GM18870 (cell line): ENCODE measurements around the gene CCDC183.
"Not testable (repeated sequence)": the region's sequence is repeated elsewhere in the genome, so short reads cannot be mapped to it uniquely, and the experiment has no call there.

Experiments used
- ATAC-seq: cut with Tn5 transposase; IDR thresholded peaks from one replicate; pipeline ENCODE4 v1.9.1; 2021; ENCODE audit warnings: moderate library complexity; ENCODE audit not compliant: unreplicated experiment

Gene CCDC183

DNA sequence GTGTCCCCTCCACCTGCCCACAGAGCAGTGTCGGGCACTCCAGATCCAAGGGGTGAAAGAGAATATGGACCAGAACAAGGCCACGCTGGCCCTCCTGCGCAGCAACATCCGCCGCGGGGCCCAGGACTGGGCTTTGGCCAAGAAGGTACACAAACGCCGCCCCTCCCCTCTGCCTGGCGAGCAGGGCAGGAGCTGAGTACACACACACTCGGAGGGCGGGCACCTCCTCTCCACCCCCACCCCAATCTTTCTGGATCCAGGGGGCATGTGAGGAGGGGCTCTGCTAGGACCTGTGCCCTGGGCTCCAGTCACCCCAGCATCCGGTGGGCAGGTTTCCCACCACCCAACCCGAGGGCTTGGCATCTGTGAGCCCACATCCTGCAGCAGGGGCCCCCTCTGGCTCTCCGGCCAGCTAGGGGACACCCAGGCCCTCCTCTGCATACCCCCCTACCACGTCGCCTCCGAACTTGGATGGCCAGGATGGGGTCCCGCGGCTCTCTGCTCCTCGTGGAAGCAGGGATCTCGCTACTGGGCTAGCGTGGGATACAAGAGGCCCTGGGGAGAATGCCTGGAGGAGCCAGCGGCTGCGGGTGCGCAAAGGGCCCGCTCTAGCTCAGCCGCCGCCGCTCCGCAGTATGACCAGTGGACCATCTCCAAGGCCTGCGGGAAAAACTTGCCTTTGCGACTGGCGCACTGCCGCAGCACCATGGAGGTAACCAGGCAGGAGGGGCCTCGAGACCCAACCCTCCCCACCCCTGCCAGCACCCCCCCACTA lies 3.1 kb downstream of the CCDC183 start:
- ATAC-seq: no peak

DNA sequence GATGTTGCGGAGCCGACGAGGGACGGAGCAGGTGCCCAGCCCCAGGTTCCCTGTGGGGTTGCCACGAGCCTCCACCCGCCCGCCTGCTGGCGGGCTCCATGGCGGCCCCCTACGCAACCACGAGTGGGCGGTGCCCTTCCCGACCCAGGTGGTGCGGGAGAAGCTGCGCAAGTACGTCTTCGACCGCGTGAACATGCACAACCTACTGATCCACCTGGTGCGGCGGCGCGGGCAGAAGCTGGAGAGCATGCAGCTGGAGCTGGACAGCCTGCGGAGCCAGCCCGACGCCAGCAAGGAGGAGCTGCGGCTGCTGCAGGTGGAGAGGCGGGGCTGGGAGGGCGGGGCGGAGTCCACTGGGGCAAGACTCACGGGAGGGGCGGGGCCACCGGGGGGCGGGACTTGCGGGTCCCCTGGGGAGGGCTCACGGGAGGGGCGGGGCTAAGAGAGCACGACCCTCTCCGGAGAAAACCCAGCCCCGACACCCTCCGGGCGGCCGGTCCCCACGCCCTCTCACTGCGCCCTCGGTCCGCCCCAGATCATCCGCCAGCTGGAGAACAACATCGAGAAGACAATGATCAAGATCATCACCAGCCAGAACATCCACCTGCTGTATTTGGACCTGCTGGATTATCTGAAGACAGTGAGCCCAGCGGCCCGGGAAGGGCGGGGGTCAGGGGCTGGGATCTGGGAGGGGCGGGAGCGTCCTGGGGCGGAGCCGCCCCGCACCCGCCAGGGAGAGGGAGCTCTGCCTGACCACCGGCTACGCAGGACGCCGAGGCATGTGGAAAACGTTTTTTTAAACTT lies 3.9 kb downstream of the CCDC183 start:
- no peak for ATAC-seq

DNA sequence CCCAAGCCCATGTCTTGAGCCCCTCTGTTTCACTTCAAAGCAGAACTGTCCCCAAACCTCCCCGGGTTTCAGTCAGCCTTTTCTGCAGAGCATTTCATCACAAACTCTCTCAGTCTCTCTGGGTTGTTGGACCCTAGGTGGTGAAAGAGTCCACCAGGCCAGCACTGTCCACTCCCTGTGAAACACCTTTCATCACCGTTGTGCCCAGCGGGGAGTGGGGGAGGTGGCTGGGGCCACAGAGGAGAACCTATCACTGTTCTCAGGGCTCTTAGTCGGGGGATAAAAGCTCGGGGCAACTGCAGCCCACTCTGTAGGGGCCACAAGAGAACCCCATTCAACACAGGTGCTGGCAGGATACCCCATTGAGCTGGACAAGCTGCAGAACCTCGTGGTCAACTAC lies 6.2 kb downstream of the CCDC183 start:
- ATAC-seq: no peak

DNA sequence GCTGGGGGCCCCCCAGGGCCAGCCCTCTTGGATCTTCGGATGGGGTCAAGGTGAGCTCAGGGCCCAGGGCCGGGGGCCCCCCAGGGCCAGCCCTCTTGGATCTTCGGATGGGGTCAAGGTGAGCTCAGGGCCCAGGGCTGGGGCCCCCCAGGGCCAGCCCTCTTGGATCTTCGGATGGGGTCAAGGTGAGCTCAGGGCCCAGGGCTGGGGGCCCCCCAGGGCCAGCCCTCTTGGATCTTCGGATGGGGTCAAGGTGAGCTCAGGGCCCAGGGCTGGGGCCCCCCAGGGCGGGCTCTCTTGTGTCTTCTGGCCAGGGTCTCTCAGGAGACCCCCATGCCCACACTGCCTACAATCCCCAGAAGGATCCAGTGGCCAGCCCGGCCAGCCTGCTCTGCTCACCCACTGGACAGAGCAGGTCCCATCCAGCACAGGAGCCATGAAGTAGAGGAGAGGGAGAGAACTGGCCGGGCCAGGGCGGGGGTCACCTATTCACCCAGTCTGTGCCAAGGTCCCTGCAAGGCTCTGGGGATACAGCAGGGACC lies 6.9 kb downstream of the CCDC183 start:
- not testable (repeated sequence) for ATAC-seq

DNA sequence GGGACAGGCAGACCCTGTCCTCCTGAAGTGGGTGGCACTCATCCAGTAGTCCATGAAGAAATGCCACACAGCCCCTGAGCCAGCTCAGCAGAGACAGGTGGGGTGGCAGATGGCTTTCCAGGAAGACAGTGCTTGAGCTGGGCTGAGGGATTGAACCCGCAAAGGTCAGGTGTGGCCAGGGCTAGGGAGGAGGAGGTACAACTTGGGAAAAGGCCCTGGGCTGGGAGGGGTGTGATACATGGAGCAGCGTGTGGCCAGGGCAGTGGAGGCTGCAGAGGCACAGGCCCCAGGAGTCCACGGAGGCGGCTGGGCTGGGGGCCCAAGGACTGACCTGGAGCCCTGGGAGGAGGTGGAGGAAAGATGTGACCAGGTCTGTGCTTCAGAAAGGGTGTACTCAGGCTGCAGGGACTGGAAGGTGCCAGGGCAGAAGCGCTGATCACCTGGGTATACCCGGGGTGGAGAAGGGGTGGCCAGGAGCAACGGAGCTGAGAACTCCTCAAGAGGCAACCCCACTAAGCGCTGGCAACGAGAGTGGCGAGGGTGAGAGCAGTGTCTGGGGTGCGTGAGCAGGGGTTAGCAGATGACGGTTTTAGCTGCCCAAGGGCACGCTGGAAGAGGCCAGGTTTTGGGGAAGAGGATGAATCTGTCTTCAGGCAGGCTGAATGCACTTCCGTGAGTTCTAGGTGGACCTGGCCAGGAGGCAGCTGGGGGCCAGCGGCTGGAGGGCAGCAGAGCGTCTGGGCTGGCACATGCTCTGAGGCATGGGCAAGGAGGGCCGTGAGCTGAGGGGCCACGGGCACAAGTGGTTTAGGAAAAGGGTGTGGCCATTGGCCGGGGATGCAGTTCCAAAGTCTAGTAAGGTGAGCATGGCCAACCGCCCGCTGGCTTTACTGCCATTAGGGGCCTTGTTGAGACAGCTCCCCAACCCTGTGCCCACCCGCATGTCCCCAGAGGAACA lies 7.7 kb downstream of the CCDC183 start:
- ATAC-seq: no peak

DNA sequence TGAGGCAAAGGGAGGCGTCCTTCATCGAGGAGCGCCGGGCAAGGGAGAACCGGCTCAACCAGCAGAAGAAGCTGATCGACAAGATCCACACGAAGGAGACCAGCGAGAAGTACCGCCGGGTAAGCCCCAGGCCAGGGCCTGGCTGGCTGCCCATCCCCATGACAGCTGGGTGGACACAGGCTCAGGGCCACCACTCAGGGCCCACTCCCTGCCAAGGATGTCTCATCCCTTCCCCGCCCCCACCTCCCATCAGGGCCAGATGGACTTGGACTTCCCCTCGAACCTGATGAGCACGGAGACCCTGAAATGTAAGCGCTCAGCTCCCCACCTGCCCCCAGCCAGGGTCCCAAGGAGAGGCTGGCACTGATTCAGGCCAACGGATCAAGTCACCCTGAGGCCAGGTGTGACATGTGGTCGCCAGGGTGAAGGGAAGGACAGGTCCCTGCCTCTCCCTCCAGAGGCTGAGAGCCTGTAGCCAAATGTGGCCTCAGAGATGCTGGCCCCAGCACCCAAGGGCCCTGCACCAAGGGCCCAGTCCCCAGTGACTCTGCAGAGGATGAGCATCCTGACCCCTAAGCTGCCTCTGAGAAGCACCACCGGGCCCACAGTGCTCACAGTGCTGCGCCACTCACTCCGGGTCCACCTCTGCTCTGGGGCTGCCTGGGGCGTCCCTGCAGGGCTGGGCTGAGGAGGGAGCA lies 8.5 kb downstream of the CCDC183 start:
- no peak for ATAC-seq

DNA sequence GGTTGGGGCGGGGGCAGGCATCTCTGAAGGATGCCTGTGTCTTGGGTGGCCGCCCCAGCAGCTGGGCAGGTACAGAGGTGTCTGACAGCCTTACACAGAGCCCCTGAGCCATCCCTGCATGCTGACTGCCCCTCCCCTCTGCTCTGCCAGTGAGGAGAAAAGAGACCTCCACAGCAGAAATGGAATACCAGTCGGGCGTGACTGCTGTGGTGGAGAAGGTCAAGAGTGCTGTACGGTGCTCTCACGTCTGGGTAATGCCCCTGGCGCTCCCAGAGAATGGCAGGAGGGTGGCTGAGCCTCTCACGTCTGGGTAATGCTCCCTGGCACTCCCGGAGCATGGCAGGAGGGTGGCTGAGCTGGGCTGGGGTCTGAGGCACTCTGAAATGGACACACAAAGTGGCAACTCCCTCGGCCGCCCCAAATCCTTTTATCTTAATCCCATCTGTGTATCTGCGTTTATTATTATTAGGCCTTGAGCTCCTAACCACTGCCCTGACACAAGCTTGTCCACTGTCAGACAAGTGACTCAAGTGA lies 9.1 kb downstream of the CCDC183 start:
- no peak for ATAC-seq

DNA sequence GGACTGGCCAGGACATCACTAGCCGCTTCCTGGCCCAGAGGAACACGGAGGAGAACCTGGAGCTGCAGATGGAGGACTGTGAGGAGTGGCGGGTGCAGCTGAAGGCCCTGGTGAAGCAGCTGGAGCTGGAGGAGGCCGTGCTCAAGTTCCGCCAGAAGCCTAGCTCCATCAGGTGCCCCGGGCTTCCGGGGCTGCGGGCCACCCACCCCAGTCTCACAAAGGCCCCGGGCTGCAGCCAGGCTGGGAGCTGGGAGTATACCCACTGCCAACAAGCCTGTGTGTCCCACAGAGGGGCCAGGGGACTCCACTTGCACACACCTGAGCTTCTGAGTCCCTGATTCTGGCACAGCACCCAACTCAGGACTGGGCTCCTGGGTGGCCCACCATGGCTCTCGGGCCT lies 9.9 kb downstream of the CCDC183 start:
- ATAC-seq: no peak

DNA sequence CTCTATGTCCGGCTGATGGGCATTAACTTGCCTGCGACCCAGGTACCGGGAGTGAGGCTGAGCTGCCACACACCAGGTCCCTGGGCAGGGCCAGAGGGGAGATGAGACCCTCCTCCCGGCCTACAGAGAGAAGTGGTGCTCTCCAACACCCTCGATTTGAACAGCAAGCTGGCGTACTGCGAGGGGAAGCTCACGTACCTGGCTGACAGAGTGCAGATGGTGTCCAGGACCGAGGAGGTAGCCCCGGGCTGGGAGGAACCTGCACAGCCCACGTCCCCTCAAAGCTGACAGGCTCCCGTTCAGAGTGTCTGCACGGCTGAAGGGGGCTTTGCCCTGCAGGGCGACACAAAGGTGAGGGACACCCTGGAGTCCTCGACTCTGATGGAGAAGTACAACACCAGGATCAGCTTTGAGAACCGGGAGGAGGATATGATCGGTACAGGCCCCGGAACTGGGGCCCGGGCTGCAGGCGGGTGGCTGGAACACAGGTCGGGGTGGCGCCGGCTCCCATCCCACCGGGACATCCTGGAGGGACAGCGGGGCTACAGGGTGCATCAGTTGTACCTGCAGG lies 10.6 kb downstream of the CCDC183 start:
- no peak for ATAC-seq

DNA sequence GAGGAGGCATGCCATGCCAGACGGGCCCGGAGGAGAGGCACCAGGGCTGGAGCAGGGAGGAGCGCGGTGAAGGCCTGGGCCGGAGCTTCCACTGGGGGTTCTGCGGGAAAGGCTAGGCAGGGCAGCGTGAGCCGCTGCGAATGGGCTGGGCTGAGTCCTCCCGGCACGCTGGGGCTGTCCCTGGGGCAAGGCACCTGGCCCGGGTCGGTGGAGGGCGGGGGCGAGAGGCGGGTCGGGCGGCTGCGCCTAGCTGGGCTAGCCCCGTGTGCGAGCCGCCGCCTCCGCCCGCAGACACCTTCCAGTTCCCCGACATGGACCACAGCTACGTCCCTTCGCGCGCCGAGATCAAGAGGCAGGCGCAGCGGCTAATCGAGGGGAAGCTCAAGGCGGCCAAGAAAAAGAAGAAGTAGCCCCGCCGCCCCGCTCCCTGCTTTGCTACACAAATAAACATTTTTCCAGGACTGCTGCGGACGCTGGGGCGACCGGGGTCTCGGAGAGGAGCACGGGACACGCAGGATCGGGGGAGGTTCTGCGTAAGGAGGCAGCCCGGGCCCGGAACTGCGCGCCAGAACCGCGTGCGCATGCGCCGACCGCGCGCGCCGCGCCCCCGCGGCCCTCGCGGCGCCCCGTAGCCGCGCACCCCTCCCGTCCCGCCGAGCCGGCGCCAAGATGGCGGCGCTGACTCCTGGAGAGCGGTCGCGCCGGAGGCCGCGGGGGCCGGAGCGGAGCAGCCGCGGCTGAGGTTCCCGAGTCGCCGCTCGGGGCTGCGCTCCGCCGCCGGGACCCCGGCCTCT lies 11.3 kb downstream of the CCDC183 start, which contains the start of gene RABL6:
Gene RABL6 (plus strand): TSS at position 668 of the 794 bp plus-strand sequence. CDS start 249 bp downstream, outside the sequence.
- ATAC-seq: no peak

DNA sequence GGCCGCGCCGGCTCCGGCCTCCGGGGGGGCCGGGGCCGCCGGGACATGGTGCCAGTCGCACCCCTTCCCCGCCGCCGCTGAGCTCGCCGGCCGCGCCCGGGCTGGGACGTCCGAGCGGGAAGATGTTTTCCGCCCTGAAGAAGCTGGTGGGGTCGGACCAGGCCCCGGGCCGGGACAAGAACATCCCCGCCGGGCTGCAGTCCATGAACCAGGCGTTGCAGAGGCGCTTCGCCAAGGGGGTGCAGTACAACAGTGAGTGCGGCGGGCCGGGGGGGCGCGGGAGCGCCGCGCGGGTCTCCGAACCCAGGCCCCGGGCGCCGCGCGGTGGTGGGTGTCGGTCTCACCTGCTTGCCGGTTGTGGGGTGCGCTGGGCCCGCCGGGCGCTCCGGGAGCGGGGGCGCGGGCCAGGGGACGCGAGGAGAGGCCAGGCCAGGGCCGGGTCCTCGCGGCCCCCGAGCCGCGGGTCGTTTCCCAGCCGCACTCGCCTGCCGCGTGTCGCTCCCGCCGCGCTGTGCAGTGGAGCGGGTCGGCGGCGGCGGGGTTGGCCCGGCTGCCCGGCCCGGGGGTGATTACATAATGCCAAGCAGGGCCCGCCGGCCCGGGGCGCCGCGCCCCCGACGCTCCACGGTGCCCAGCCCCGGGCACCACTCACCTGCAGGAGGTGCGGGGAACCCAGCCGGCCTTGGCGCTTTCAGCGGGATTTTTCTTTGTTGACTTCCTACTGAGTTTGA lies 12.1 kb downstream of the CCDC183 start:
- ATAC-seq: no peak

DNA sequence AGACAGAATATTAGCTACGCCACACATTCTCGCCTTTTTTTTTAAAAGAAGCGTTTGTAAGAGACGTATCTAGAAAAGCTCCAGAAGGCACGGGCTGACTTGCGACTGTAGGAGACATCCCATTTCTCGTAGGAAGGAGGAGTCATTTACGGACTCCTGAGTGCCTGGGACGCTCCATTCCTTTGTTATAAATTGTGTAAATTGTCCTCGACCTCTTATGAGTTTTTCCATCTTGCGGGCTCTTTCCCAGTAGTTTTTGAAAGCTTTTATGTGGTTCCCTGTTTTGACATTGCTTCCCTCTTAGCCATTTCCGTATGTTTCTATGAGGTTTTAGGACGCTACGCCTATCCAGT lies 12.6 kb downstream of the CCDC183 start:
- no peak for ATAC-seq

DNA sequence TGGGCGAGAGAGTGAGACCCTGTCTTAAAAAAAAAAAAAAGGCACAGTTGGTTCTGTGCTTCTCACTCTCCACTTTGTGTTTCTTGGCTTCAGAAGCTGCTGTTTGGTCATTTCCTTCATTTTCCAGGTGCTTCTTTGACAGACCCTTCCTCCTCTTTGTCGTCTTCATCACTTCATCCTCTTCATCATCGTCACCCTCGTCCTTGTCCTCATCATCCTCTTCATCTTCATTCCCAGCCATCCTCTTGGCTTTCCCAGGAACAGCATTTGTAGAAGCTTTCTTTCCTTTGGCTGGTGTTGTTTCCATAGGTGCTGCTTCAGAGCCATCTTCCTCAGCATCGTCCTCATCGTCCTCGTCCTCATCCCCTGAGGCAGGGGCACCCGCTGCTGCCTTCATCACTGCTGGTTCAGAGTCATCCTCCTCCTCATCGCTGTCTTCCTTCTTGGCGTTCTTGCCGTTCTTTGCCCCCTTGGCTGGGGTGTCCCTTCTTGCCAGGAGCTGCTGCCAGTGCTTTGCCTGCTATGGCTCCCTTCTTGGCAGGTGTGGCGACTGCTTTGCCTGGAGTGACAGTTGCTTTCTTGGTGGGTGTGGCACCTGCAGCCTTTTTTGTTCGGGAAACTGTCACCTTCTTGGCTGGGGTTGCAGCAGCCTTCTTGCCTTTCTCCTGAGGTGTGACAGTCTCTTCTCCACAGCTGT lies 18.7 kb downstream of the CCDC183 start:
- ATAC-seq: no peak

DNA sequence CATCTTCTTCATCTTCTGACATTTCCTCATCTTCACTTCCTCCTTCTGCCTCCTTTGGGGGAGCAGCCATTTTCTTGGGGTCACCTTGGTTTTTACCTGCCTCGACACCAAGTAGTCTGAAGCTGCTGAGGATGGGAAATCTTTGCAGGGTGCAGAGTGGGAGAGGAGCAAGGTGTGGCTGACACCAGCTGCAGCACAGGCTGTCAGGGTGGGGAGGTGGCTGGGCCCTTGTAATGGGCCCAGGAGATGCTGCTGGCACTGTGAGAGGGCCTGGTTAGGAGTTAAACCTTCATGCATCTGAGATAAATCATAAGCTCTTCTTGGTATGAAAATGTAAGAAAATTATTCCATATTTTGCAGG lies 19.3 kb downstream of the CCDC183 start:
- no peak for ATAC-seq

DNA sequence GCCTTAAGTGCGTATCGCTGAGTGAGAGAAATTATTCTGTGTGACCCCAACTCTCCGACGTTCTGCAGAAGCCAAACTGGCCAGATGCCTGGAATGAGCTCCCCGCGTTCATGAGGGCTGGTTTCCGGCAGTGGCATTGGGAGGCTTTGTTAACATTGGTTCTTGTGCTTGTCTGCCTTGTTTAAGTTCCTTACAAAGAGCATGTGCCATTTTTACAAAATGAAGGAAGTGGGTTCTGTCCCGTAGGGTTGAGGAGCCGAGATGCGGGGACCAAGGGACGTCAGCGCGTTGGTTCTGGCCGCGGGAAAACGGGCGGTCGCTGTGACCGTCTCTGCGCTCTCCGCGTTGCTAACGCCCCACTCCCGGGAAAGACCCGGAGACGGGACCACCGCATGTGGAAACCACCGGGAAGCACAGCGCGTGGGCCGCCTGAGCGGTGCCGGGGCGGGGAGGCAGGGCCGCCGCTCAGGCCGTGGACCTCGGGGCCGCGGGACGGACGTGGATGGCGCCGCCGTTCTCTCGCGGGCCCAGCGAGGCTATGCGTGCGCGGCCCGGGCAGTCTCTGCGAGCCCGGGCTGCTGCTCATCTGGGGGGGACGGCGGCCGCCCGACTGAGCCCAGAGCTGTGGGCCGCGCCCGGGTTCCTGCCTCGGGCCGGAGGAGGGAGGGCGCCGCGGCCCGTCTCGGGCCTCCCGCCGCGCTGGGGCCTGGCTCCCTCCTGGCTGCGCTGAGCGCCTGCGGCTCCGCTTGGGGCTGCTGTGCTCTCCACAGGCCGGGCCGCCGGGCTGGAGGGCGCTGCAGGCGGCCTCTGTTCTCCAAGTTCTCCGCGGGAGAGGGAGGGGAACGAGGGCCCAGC lies 25.1 kb downstream of the CCDC183 start:
- ATAC-seq: no peak

DNA sequence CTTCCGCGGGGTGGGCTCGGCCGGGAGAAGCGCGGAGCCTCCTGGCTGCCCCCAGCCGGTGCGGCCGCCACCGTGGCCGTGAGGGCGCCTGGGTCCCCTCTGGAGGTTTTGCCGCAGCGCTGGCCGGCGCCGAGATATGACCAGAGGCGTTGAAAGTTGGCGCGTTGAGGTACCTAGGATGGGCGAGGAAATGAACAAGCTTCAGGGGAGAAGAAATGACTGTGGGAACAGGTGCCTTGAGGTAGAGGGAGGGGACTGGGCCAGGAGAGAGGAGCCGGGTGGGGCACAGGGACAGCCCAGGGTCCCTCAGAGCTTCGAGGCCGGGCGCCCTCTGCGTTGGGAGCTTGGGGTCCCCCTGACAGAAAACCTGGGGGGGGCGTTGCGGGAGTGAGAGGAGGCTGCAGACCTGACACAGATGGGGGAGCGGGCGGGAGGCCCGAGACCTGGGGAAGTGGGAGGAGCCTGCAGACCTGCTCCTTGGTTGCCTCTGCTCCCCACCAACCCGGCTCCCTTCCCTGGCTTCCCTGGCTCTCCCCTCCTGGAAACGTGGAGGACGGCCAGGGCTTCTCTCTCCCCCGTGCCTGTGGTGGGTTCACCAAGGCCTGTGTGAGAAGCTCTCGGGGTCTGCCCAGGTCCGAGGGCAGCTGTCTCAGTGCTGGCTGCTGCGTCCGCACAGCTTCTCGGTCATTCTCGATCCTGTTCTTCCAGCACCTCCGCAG lies 25.8 kb downstream of the CCDC183 start:
- ATAC-seq: no peak
